Right ventricle myocardium inferior (tissue), 1 donor: ENCODE measurements around the gene SPRN. TPM values are rescaled to one million over a fixed set of nuclear protein-coding genes. Genes with fewer than 3 reads are reported as not detected.
A peak's percentile ranks its signal among the peaks of the same experiment; 100 is the strongest.
"Not testable (repeated sequence)": the region's sequence is repeated elsewhere in the genome, so short reads cannot be mapped to it uniquely, and the experiment has no call there.

Experiments
- ATAC-seq: fragments of 200-7000 bp; cut with Tn5 transposase; one replicate; pipeline ENCODE4 v1.9.1; 2020; ENCODE audit warnings: mild to moderate bottlenecking, moderate library complexity
- DNase-seq: peaks from one replicate; pipeline ENCODE4 v3.0.0; 2021; ENCODE audit errors: missing footprints
- intact Hi-C: fragments of 100-400 bp; cut with DNase I; formaldehyde crosslinking; loops from one replicate; pipeline ENCODE4 v1.11.0; 2022
- total RNA-seq: library from RNA; stranded (reverse); fragmentation: NEBNext Ultra II Directional; extraction: Animal tissue kit (Norgen Biotek cat#: 25700); gene quantifications from one replicate; pipeline ENCODE4 v1.2.1, GENCODE V29; 2021
- donor health status: DM: no; HTN: yes; CAD: no; lungs with severe emphysema.

Gene SPRN
- total RNA-seq, 1 donor from 2014 or later: not detected

DNA sequence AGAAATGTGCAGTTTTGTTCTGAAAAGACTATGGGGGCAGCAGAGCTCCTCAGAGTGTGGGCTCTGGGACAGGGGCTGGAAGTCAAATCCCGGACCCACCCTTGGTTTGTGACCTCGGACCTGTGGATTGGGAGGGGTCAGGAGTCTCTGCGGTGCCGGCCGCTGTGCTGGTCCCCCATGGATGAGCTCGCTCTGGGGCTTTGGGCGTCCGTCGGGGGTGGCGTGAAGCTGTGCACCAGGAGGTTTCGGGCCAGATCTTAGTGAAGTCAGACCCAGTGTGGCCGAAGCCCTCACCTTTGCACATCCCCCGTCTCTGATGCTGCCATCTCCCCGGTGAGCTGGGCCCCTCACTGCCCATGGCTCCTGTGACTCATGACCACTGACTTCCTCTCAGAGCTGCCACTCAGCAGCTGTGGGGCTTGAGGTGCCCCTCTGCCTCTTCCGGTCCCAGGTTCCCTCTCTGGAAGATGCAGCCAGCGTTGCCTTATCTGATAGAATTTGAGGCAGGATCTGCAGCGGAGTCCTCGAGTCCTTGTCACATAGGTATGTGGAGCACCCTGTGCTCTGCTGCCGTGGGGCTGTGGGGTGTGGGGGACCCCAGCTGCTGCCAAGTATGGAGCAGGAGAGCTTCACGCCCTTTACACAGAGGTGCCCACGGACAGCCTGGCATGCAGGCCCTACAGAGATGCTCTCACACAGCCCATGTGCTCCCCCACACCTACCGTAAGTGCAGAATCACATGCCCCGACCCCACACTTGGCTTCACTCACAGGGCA lies 18.0 kb upstream of the SPRN start:
- ATAC-seq (no peak), DNase-seq (no peak)
- intact Hi-C loops: no loop called here

DNA sequence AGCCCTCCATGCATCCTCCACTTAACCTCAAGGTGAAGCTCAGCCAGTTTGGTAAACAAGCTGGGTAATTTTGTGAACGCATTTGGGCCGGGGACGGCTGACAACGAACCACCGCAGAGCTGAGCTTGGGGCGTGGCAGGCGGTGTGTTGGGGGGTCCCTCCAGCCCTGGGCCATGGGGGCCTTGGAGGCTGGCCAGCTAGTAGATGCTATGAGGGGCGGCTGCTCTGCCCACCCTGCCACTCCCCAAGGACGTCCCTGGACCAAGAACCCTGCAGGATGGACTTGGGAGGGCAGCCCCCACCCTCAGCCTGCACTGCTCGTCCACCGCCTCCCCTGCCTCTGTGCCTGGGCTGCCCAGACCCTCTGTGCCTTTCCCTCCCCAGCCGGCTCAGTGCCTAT lies 17.4 kb upstream of the SPRN start:
- intact Hi-C loops: no loop called here
- ATAC-seq: no peak
- no peak for DNase-seq

DNA sequence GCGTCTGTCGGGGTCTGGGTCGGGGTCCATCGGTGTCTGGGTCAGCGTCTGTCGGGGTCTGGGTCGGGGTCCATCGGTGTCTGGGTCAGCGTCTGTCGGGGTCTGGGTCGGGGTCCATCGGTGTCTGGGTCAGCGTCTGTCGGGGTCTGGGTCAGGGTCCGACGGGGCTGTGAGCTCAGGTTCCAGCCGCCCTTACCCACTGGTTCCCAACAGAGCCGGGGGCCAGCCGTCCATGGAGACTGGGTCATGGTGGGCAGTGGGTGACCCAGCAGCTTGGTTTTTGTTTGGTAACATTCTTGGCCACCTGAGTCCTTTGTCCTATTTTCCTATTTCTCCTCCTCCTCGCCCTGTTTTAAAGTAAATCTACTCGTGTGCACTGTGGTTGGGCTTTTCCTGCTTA lies 16.9 kb upstream of the SPRN start:
- DNase-seq, intact Hi-C loops, ATAC-seq: not testable (repeated sequence)

DNA sequence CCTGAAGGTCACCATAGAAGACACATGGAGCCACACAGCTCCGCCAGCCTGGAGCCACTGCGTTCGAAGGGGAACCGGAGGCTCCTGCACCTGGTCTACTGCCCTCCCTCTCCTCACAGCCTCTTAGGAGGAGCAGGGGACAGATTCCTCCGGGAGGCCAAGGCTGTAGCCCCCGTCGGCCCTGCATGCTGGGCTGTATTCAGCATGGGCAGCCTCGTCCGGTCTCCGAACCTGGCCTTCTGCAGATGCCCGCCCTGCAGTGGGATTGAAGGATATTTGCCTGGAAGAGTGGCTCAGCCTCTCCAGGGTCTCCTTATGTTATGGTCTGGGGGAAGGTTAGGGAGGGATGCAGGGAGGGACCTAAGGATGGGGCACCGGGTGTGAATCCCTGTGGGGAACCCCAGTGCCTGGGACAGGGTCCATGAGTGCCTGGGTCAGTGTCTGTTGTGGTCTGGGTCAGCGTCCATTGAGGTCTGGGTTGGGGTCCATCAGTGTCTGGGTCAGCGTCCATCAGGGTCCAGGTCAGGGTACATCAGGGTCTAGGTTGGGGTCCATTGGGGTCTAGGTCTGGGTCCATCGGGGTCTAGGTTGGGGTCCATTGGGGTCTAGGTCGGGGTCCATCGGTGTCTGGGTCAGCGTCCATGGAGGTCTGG lies 16.3 kb upstream of the SPRN start:
- DNase-seq (no peak), ATAC-seq (no peak)
- intact Hi-C loops: no loop called here

DNA sequence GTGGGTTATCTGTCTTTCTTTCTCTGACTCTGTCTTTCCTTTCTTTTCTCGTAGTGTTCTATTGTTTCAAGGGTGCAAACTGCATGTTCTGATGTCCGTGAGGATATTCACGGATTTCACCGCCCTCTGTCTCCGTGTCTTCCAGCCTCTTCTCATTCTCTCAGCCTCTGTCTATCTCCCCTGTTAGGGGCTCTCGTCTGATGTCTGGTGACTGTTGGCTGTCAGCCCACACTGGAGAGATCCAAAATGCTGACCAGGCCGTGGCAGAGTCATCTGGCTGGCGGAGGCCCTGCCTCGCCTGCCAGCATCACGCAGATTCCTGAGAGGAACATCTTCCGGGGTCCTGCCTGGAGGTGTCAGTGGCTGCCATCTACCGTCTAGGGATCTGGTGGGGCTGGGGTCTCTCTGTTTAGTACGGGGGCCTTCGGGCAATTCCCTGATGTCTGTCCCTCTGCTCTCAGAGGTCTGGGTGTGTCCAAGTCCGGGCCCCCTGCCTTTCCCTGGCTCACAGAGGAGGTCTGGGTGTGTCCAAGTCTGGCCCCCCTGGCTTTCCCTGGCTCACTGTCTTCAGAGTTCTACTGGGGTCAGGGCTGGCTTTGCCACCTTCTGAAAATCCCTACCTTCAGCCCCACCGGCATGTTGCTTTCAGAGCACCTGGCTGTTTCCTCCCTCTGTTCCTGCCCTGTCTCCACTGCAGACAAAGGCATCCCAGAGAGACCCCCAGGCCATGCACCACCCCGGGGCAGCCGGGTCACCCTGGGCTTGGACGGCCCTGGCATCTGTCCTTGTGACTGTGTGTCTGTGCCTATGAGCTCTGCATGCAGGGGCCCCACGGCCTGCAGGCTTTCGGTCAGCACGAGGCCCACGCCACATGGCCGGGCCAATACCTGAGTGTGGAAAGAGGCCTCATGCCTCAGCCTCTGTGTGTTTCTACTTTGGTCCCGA lies 15.4 kb upstream of the SPRN start:
- intact Hi-C loops: loop anchor here (5.0 kb wide), 1 partner anchor 168 kb away; no protein-coding TSS in a partner anchor
- DNase-seq (no peak), ATAC-seq (no peak)

DNA sequence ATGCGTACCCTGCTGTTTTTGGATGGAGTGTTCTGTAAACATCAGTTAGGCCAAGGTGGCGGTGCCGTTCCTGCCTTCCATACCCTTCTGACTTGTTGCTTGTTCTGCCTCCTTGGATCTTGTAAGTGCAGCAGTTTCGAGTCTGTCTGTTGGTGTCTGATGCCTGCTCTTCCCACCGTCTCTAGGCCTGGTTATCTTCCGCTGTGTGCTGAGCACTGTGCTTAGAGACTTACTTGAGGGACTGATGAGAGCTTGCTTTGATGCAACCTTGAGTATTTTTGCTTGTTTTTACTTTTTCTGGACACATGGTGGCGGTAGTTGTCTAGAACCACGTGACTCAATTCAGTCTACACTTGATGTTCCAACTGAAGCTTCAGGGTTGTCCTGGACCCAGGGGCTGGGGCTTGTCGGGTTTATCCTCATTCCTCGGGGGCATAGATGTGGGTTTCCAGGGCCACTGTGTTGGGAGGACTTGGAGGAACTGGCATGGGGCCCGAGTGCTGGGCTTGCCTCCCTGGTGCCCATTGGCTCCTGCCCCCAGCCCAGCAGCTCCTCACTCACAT lies 14.4 kb upstream of the SPRN start:
- ATAC-seq (no peak), DNase-seq (no peak)
- intact Hi-C loops: loop anchor here (5.0 kb wide), 1 partner anchor 169 kb away; no protein-coding TSS in a partner anchor

DNA sequence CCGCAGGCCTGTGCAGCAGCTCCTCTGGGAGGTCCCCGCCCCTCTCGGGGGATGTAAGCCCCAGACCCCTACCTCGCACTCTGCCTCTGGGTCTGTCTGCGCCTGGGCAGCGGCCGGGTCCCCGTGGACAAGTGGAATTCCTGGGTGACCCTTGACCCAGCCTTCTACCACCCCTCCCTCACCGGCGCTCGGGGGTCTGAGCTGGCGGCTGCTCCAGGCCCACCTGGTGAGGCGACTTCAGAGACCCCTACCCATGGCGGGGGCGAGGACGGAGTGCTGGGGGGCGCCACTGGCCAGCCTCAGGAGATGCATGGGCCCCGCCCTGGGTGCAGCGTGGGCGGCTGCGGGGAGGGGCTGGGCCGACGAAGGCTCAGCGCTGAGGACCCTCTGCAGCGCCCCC lies 8.4 kb upstream of the SPRN start:
- ATAC-seq, DNase-seq, intact Hi-C loops: not testable (repeated sequence)

DNA sequence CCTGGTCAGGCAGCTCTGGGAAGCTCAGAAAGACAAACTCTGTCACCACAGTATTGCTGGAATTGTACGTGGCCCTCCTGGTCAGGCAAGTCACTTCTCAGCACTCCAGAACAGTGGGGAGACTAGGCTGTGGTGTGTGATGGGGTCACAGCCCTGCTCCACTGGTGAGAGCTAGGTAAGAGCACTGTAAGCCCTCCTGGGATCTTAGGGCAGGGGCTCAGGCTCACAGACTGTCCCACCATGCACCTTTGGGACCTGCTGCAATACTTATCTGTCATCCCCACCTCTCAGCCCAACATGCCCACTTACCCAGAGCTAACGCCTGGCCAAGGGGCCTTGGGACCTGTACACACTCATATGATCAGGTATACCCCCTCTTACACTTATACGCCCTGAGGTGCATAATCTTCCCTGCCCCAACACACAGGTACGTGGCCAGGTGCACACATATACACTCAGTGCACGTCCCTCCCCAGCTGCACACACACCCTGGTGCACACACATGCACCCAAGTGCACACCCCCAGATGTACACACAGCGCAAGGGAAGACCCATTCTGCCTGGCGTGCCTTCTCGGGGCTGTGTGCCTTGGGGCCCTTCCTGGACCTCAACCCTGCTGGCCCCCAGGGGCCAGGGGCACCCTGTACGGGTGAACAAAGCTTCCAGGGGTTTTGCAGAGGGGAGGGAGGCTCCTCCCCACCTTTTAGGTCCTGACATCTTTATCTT lies 7.6 kb upstream of the SPRN start:
- intact Hi-C loops, DNase-seq, ATAC-seq: not testable (repeated sequence)

DNA sequence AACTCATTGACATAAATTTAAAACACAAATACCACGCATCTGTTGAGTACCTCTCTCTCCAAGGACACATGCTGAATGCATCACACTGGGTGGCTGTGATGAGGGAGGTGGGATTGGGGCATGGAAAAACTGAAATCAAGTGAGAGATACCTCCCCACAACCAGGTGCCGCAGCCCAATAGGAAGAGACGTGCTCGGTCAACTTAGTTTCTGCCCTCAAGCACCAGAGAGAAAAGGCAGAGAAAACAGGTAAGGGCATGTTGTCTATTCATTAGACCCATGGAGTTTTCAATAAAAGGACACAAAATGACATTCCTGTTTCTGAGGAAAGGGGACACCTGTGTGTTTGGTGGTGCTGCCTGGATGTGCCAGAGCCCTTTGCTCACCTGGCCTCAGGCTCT lies 5.1 kb upstream of the SPRN start:
- intact Hi-C loops, ATAC-seq, DNase-seq: not testable (repeated sequence)

DNA sequence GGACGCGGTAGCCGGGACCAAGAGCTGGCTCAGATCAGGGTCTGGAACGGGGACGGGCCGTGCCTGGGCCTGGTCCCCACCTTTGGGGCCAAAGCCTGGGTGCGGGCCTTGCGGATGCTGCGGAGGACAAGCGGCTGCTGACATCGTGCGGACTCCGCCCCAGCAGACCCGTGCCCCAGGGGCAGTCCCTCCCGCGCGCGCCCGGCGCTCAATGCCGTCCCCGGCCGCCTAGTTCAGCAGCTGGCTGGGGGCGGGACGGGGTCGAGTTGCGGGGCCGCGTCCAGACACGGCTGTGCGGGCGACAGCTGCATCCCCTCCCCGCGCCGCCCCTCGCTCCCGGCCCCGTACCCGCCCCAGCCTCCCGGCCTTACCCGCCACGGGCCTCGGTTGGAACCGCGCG lies 323 bp downstream of the SPRN start:
- DNase-seq, ATAC-seq, intact Hi-C loops: not testable (repeated sequence)

DNA sequence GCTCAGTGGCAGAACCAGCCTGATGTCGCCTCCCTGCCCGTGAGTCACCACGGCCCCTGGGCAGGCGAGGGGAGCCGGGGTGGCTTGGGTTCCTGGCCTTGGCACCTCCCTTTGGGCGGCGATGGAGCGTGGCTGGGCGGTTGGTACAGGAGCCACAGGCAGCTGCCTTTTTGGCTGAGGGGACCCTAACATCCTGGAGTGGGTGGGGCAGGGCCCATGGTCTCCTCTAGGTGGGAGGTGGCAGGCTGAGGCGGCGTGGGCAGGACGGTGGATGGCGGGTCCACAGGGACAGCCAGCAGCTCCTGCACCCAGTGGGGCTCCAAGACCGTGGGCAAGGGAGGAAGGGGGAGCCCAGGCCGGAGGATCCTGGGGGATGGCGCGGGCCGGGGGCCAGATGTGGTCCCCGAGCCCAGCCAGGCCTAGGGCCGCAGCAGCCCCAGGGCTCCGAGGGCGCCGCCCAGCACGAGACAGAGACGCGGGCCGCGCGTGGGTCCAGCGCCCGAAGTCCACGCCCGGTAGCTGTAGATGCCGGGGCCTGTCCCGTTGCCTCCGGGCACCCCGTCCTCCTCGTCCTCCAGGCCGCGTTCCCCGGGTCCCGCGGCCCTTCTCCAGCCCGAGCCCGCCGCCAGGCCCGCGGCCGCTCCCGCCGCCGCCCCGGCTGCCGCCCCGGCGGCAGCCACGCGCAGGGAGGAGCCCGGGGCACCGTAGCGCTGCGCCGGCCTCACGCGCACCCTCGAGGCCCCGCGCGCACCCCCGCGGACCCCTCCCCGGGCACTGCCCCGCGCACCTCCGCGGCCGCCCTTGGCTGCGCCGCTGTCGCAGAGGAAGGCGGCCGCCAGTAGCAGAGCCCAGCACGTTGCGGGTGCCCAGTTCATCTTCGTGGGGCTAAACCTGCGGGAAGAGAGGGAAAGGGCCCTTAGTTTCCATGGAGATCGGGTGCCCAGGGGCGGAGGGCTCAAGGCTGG lies 1.3 kb downstream of the SPRN start:
- DNase-seq (peak; percentile 67), ATAC-seq (no peak)
- intact Hi-C loops: no loop called here

DNA sequence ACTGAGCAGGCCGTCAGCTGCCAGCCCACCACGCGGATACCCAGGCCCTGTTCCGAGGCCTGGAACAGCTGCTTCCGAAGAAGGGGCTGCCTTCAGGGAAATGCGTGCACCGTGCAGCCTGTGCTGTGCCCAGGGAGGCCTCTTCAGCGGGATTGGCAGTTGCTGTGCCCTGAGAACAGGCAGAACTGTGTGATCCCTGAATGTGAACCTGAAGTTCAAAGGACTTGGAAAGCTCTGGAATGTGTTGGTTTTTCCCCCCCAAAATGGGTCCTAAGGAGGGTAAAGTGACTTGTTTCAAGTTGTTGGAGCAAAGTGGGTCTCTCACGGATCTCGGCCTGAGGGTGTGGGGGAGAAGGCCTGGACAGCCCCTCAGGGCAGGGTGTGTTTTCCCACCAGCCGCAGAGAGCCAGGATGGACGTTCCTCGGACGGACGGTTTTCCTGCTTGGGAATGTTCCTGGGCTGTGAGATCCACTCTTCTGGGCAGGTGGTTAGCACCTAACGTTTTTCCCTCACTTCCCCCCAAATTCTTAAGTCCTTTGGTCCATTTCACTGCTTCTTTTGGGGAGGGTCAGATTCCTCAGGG lies 2.1 kb downstream of the SPRN start:
- intact Hi-C loops: no loop called here
- no peak for ATAC-seq
- DNase-seq: peak; percentile 50

DNA sequence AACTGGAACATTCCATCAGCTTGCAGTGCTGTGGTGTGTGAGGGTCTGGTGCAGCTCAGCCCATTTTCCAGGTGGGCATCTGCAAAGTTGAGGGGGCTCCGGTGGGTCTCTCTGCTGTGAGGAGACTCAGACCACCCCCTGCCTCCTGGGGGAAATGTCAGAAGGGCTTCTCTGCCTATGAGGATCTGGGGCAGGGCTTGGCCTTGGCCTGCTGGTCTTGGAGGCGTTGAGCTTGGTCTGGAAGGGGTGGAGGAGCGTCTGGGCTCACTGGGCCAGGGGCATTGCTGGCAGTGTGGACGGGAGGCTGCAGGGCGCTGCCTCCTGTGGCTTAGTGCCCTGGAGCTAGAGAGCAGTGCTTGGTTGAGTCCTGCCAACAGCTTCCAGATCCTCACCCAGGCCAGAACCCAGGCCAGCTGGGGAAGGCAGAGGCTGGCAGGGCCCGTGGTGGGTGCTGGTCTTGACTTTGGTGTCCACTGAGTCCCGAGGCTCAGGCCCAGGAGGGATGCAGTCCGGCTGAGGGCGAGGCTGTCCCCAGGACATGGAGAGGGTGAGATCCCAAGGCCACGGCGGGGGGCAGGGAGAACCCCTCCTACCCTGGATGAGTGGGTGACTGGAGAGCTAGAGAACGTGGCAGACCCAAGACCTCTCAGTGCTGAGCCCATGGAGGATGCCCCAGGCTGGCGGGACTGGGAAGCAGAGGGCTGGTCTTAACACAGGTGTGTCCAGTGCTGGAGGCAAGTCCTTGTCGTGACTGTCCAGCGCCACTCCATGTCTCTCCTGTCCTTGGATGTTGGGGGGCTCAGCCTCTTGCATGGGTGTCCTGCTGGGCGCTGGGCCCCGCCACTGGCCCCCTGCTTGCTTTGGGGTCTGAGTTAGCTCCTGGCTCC lies 2.8 kb downstream of the SPRN start:
- intact Hi-C loops: no loop called here
- DNase-seq: peak; percentile 60
- ATAC-seq: no peak

DNA sequence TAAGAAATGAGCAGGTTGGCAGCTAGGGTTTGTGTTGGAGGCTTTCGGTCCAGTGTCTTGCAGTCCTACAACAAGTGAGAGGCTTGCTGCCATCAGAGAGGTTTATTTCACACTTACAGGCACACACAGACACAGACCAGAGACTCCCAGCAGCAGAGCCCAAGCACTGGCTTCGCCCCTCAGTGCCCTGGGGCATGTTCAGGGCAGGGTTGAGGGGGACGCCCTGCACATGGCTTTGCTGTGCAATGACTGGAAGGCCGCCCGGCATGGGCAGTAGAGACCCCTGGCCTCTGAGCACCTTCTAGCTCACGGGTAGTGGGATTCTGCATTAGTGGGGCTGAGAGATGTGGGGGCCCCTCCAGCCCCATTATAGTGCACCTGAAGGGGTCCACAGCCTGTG lies 3.8 kb downstream of the SPRN start:
- no peak for ATAC-seq
- peak; percentile 65 for DNase-seq
- intact Hi-C loops: no loop called here

DNA sequence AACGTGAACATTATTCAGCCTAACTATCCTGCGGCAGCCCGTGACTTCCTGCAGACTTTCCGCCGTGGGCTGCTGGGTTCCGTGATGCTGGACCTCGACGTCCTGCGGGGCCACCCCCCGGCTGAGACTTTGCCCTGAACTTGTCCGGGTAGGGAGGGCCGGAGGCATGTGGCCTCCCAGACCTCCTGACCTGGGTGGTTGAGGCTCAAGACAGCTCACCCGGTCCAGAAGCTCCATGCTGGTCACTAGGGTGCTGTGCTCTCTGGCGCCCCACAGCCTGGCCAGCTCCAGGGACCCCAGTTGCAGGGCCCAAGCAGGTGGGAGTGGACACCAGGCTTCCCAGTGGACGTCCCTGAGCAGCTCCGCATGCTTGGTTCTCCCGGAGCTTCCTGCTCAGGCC lies 4.4 kb downstream of the SPRN start:
- peak; percentile 39 for DNase-seq

More for the DNA sequence above, 4.4 kb downstream of the SPRN start:
- no peak for ATAC-seq
- intact Hi-C loops: no loop called here
